H1 (cell line): ENCODE results near the gene KLHL8. TPM values are rescaled to one million over a fixed set of nuclear protein-coding genes. Genes with fewer than 3 reads are reported as not detected.

Experiments used
- CTCF ChIA-PET: fragments of 300-600 bp; sonication (Branson Sonifier 250); formaldehyde crosslinking; loops from one replicate; lab custom pipeline; 2021; ENCODE audit not compliant: partially characterized antibody; lab: Charles Lee
- POLR2A ChIA-PET: fragments of 300-600 bp; sonication (Branson Sonifier 250); formaldehyde crosslinking; loops from one replicate; lab custom pipeline; 2021; ENCODE audit warnings: inconsistent platforms; ENCODE audit not compliant: partially characterized antibody; lab: Charles Lee
- DNase-seq, 2 experiments: peaks; one replicate each; pipeline versions ENCODE4 v3.0.0 to v3.0.0-alpha.2; 2010 to 2022; ENCODE audit warnings: low spot score in 2 of 2, low read depth in 1 of 2, mixed read lengths in 1 of 2
- FAIRE-seq: peaks from 2 replicates; lab custom pipeline; 2011; peaks lifted over from hg19 to GRCh38; lab: Jason Lieb, UNC
- H2AFZ ChIP-seq: 2 replicates; pipeline ENCODE4 v1.8.1; 2012; ENCODE audit warnings: low read length, inconsistent platforms
- H2AK5ac ChIP-seq: 2 replicates; pipeline ENCODE4 v1.6.1; 2013; ENCODE audit warnings: low read depth, low read length
- H2BK120ac ChIP-seq: replicated peaks from 2 replicates; pipeline ENCODE3; 2013; ENCODE audit warnings: low read depth, low read length, inconsistent platforms
- H2BK12ac ChIP-seq: 2 replicates; pipeline ENCODE4 v1.6.1; 2013; ENCODE audit warnings: low read depth, low read length
- H2BK15ac ChIP-seq: 2 replicates; pipeline ENCODE4 v1.6.1; 2013; ENCODE audit warnings: low read length
- H2BK20ac ChIP-seq: 2 replicates; pipeline ENCODE4 v1.6.1; 2013; ENCODE audit warnings: low read length
- H2BK5ac ChIP-seq: 2 replicates; pipeline ENCODE4 v1.6.1; 2013; ENCODE audit warnings: low read depth, low read length
- H3K14ac ChIP-seq: 2 replicates; pipeline ENCODE4 v1.6.1; 2013; ENCODE audit warnings: inconsistent platforms; ENCODE audit not compliant: insufficient read length
- H3K18ac ChIP-seq: 2 replicates; pipeline ENCODE4 v1.6.1; 2013; ENCODE audit warnings: low read length; ENCODE audit errors: extremely low read depth
- H3K23ac ChIP-seq: 2 replicates; pipeline ENCODE4 v1.6.1; 2013; ENCODE audit warnings: inconsistent platforms; ENCODE audit not compliant: insufficient read length
- H3K23me2 ChIP-seq: 2 replicates; pipeline ENCODE4 v1.6.1; 2013; ENCODE audit warnings: low read depth, low read length
- H3K27ac ChIP-seq: 2 replicates; pipeline ENCODE4 v1.6.1; 2011; ENCODE audit warnings: low read depth, low read length, inconsistent platforms
- H3K27me3 ChIP-seq, 4 experiments: replicated peaks in 1 of 4; 1 replicate in 1 of 4; 2 replicates in 3 of 4; pipeline versions ENCODE4 v1.6.1 to v1.8.1; 2011 to 2013; ENCODE audit warnings: low read length in 3 of 4, mild to moderate bottlenecking in 3 of 4, inconsistent platforms in 2 of 4, mixed read lengths in 2 of 4, moderate library complexity in 1 of 4; ENCODE audit not compliant: control insufficient read depth in 3 of 4, insufficient read depth in 3 of 4; ENCODE audit errors: extremely low read depth in 1 of 4
- H3K36me3 ChIP-seq, 4 experiments: 2 replicates each; pipeline versions ENCODE4 v1.6.1 to v1.8.1; 2011 to 2013; ENCODE audit warnings: mild to moderate bottlenecking in 4 of 4, low read length in 3 of 4, moderate library complexity in 2 of 4, control low read depth in 1 of 4, inconsistent platforms in 1 of 4; ENCODE audit not compliant: insufficient read depth in 4 of 4, control insufficient read depth in 2 of 4
- H3K4ac ChIP-seq: replicated peaks from 2 replicates; pipeline ENCODE3; 2013; ENCODE audit warnings: low read length, low read depth, mixed read lengths, inconsistent platforms; ENCODE audit not compliant: insufficient read length
- H3K4me1 ChIP-seq, 4 experiments: replicated peaks in 1 of 4; 1 replicate in 1 of 4; 2 replicates in 3 of 4; pipeline versions ENCODE4 v1.6.1 to v1.8.1; 2011 to 2013; ENCODE audit warnings: low read length in 3 of 4, inconsistent platforms in 2 of 4, mixed read lengths in 1 of 4; ENCODE audit not compliant: insufficient read depth in 4 of 4, control insufficient read depth in 3 of 4
- H3K4me2 ChIP-seq, 2 experiments: 2 replicates each; pipeline versions ENCODE4 v1.6.1 to v1.8.1; 2011 to 2013; ENCODE audit warnings: low read depth in 2 of 2, low read length in 2 of 2, control low read depth in 1 of 2, inconsistent platforms in 1 of 2, mild to moderate bottlenecking in 1 of 2; ENCODE audit not compliant: insufficient read depth in 1 of 2
- H3K4me3 ChIP-seq, 4 experiments: fragments of 200-600, 300-600 bp in 1 of 4; sonication (generic), shearing (Covaris generic), sonication (Bioruptor Twin) in 1 of 4; 2 replicates each; pipeline versions ENCODE4 v1.5.1 to v1.8.1; 2011 to 2016; ENCODE audit warnings: low read length in 4 of 4, low read depth in 3 of 4, control low read depth in 2 of 4, inconsistent platforms in 2 of 4, mild to moderate bottlenecking in 2 of 4, mixed read lengths in 1 of 4, moderate library complexity in 1 of 4; ENCODE audit not compliant: insufficient read depth in 2 of 4; ENCODE audit errors: extremely low read depth in 1 of 4
- H3K56ac ChIP-seq: replicated peaks from 2 replicates; pipeline ENCODE3; 2013; ENCODE audit warnings: low read depth, mild to moderate bottlenecking, mixed read lengths, low read length, inconsistent platforms; ENCODE audit not compliant: insufficient read length
- H3K79me1 ChIP-seq: 2 replicates; pipeline ENCODE4 v1.6.1; 2013; ENCODE audit warnings: low read depth, low read length, control low read depth
- H3K79me2 ChIP-seq, 2 experiments: 2 replicates each; pipeline versions ENCODE4 v1.6.1 to v1.8.1; 2012 to 2013; ENCODE audit warnings: low read length in 2 of 2, mild to moderate bottlenecking in 2 of 2, inconsistent platforms in 1 of 2; ENCODE audit not compliant: insufficient read depth in 2 of 2, control insufficient read depth in 1 of 2
- H3K9ac ChIP-seq, 4 experiments: replicated peaks in 1 of 4; 1 replicate in 1 of 4; 2 replicates in 3 of 4; pipeline versions ENCODE4 v1.6.1 to v1.8.1; 2011 to 2013; ENCODE audit warnings: low read depth in 3 of 4, low read length in 3 of 4, control low read depth in 2 of 4, mild to moderate bottlenecking in 2 of 4, moderate library complexity in 2 of 4, inconsistent platforms in 1 of 4; ENCODE audit errors: extremely low read depth in 1 of 4
- H3K9me3 ChIP-seq, 2 experiments: 2 replicates each; pipeline versions ENCODE4 v1.6.1 to v1.8.1; 2012 to 2013; ENCODE audit warnings: mild to moderate bottlenecking in 2 of 2, moderate library complexity in 2 of 2, control low read depth in 1 of 2, inconsistent platforms in 1 of 2, low read depth in 1 of 2, low read length in 1 of 2, mixed read lengths in 1 of 2; ENCODE audit not compliant: insufficient read depth in 2 of 2
- H4K20me1 ChIP-seq, 2 experiments: replicated peaks in 1 of 2; 2 replicates each; pipeline versions ENCODE3 to v1.8.1; 2011 to 2013; ENCODE audit warnings: inconsistent platforms in 2 of 2, low read length in 2 of 2, mild to moderate bottlenecking in 1 of 2; ENCODE audit not compliant: insufficient read depth in 2 of 2, control insufficient read depth in 1 of 2
- H4K5ac ChIP-seq: 2 replicates; pipeline ENCODE4 v1.6.1; 2013; ENCODE audit warnings: low read length, low read depth, mixed read lengths, inconsistent platforms; ENCODE audit not compliant: insufficient read length
- H4K8ac ChIP-seq: 2 replicates; pipeline ENCODE4 v1.8.0; 2013; ENCODE audit warnings: mild to moderate bottlenecking, moderate library complexity, low read length, inconsistent platforms; ENCODE audit not compliant: insufficient read depth; ENCODE audit errors: extremely low read depth
- H4K91ac ChIP-seq: replicated peaks from 2 replicates; pipeline ENCODE3; 2013; ENCODE audit warnings: low read length, mixed read lengths, inconsistent platforms; ENCODE audit not compliant: insufficient read length
- ASH2L ChIP-seq: fragments of 200-600, 300-600 bp; sonication (generic); IDR thresholded peaks from one replicate; pipeline ENCODE4 v1.7.1; 2017; ENCODE audit warnings: low read length
- EZH2 ChIP-seq: fragments of 200-600 bp; sonication (generic); IDR thresholded peaks from 2 replicates; pipeline ENCODE4 v1.7.1; 2012; ENCODE audit warnings: low read depth, mild to moderate bottlenecking, moderate library complexity, low read length, inconsistent platforms; ENCODE audit not compliant: severe bottlenecking
- GTF2F1 ChIP-seq: IDR thresholded peaks from 2 replicates; pipeline ENCODE4 v1.6.1; 2012; ENCODE audit warnings: low read depth, low read length, improper control_type of control experiment, borderline replicate concordance
- POU5F1 ChIP-seq: IDR thresholded peaks from 2 replicates; pipeline ENCODE4 v1.6.1; 2011; ENCODE audit warnings: low read depth, mild to moderate bottlenecking, low read length, moderate library complexity
- SIX5 ChIP-seq: IDR thresholded peaks from 2 replicates; pipeline ENCODE4 v1.6.1; 2011; ENCODE audit warnings: mild to moderate bottlenecking, low read depth, low read length
- SRF ChIP-seq: IDR thresholded peaks from 2 replicates; pipeline ENCODE4 v1.6.1; 2011; ENCODE audit warnings: mild to moderate bottlenecking, low read depth, low read length, moderate library complexity
- SUZ12 ChIP-seq: fragments of 200-600 bp; sonication (generic); IDR thresholded peaks from 2 replicates; pipeline ENCODE4 v1.6.1; 2012; ENCODE audit warnings: mild to moderate bottlenecking, inconsistent platforms, low read length, moderate library complexity, mixed read lengths
- ZNF274 ChIP-seq: IDR thresholded peaks from 2 replicates; pipeline ENCODE4 v1.7.0; 2012; ENCODE audit warnings: low read length, borderline replicate concordance; ENCODE audit errors: extremely low read depth
- WGBS, 2 experiments: shearing (Covaris generic) in 1 of 2; methylation state at CpG; one replicate each; pipeline versions ENCODE4 v1.1.6 to v1.1.7; 2013 to 2015; ENCODE audit warnings: low lambda C conversion rate in 2 of 2, mixed read lengths in 2 of 2, inconsistent platforms in 1 of 2, low coverage in 1 of 2, missing lambda C conversion rate in 1 of 2; ENCODE audit not compliant: insufficient replicate concordance in 2 of 2, insufficient coverage in 1 of 2, insufficient read length in 1 of 2; ENCODE audit errors: extremely low coverage in 1 of 2, missing lambda C conversion rate in 1 of 2; 5-methylcytosine and 5-hydroxymethylcytosine counted together
- polyA plus RNA-seq, 7 experiments: library from polyadenylated mRNA; depleted of rRNA in 3 of 7; stranded (reverse) in 5 of 7; unstranded in 2 of 7; fragments of >200 nt in 5 of 7; fragments of 200-250 nt in 2 of 7; gene quantifications; 1 replicate in 5 of 7; 2 replicates in 1 of 7; 4 replicates in 1 of 7; pipeline versions ENCODE4 v1.2.1 to v1.2.3, GENCODE V29; 2011 to 2013; ENCODE audit warnings: missing spikeins in 2 of 7, mixed read lengths in 2 of 7
- total RNA-seq: library from RNA; stranded (reverse); fragmentation: NEBNext Ultra II Directional; extraction: Animal tissue kit (Norgen Biotek cat#: 25700); gene quantifications from 2 replicates; pipeline ENCODE4 v1.2.1, GENCODE V29; 2021

The KLHL8 gene
- total and polyA plus RNA-seq, 2 of the 8 experiments (the other 6 are each of a cell fraction or from before 2014, with no cell fraction given): 0.94 to 8.1 TPM

- Histone ChIP-seq H3K56ac (no peak overlapping the region), H4K91ac (no peak overlapping the region)
- no peak for FAIRE-seq
- TF ChIP-seq ASH2L: no peak
- no peak for TF ChIP-seq EZH2
- no peak for TF ChIP-seq SRF
- TF ChIP-seq GTF2F1: no peak
- no peak for TF ChIP-seq ZNF274
- no peak for TF ChIP-seq SIX5
- TF ChIP-seq SUZ12: no peak
- no peak for TF ChIP-seq POU5F1
Measured at GRCh38 chr4:87236861-87237260, 16.4 kb upstream of the KLHL8 start.

More at GRCh38 chr4:87236861-87237260, 16.4 kb upstream of the KLHL8 start:
- 0 out of 4 replicates have a peak, but pooled peaks cover 0 to under 1% of the 10 kb centered on the region in 2 experiments for H3K9me3 ChIP-seq
- H3K27me3 ChIP-seq: peaks cover 0 to 1% (median 0%) of the 10 kb centered on the region in 4 experiments; a peak in 1 of 7 replicates
- no peaks in the 10 kb centered on the region for H3K23me2 ChIP-seq
- ChIA-PET POLR2A (interaction anchor here (1.3 kb wide), 1 partner anchor 86 kb away, joined by 3 read pairs; no protein-coding TSS in a partner anchor), CTCF (interaction anchor here (0.7 to 5.1 kb wide), 7 partner anchors 10 to 85 kb away, joined by 3 to 40 read pairs (median 3); partner anchors contain the start of gene KLHL8)
- no peak overlapping the region for H3K23ac ChIP-seq
- no peak overlapping the region for H3K9ac ChIP-seq
- H3K14ac ChIP-seq: no peak overlapping the region
- no peak overlapping the region for H2AFZ ChIP-seq
- H3K4me2 ChIP-seq: no peak overlapping the region
- H3K79me1 ChIP-seq: no peaks in the 10 kb centered on the region; the same call in 1 of the 2 replicates
- no peak overlapping the region for H2BK15ac ChIP-seq
- H3K4me3 ChIP-seq: no peak overlapping the region
- no peak overlapping the region for H3K4ac ChIP-seq
- H4K5ac ChIP-seq: no peak overlapping the region
- H4K20me1 ChIP-seq: no peaks in the 10 kb centered on the region
- H3K18ac ChIP-seq: no peak overlapping the region
- H2BK12ac ChIP-seq: no peak overlapping the region
- H2BK120ac ChIP-seq: no peak overlapping the region
- no peak for DNase-seq
- H2AK5ac ChIP-seq: no peak overlapping the region
- H3K36me3 ChIP-seq: no peaks in the 10 kb centered on the region
- no peak overlapping the region for H2BK5ac ChIP-seq
- H3K27ac ChIP-seq: no peak overlapping the region
- no peak overlapping the region for H2BK20ac ChIP-seq
- no peaks in the 10 kb centered on the region for H3K79me2 ChIP-seq
- WGBS, 2 experiments: 94% methylated on average over 9 of the region's 9 CpGs; no CpG with 5 or more reads in 1 of the 2 experiments
- H4K8ac ChIP-seq: no peak overlapping the region
- no peaks in the 10 kb centered on the region for H3K4me1 ChIP-seq
